ENCODE results near the gene HHIPL1.

Gene HHIPL1

GRCh38 chr14:99662846-99663245 is 17.9 kb downstream of the HHIPL1 start:
- no peak for DNase-seq

GRCh38 chr14:99663386-99664057 is 18.6 kb downstream of the HHIPL1 start:
- DNase-seq = no peak

GRCh38 chr14:99664058-99664936 is 19.4 kb downstream of the HHIPL1 start:
- DNase-seq = no peak

- no peak for DNase-seq
Measured at GRCh38 chr14:99664937-99665273, 20.0 kb downstream of the HHIPL1 start.

GRCh38 chr14:99666533-99666932 is 21.6 kb downstream of the HHIPL1 start:
- DNase-seq = no peak

GRCh38 chr14:99667045-99667444 is 22.1 kb downstream of the HHIPL1 start:
- DNase-seq = no peak

- DNase-seq = no peak
Measured at GRCh38 chr14:99667821-99668220, 22.9 kb downstream of the HHIPL1 start.

- DNase-seq = no peak
Measured at GRCh38 chr14:99668307-99669295, 23.7 kb downstream of the HHIPL1 start.

GRCh38 chr14:99670361-99671234 is 25.7 kb downstream of the HHIPL1 start:
- DNase-seq = no peak

- no peak for DNase-seq
Measured at GRCh38 chr14:99671235-99672224, 26.6 kb downstream of the HHIPL1 start.

GRCh38 chr14:99672506-99673304 is 27.8 kb downstream of the HHIPL1 start:
- no peak for DNase-seq

- DNase-seq = no peak
Measured at GRCh38 chr14:99673305-99674063, 28.6 kb downstream of the HHIPL1 start.

GRCh38 chr14:99674064-99674650 is 29.2 kb downstream of the HHIPL1 start:
- DNase-seq = no peak

GRCh38 chr14:99674776-99675381 is 29.9 kb downstream of the HHIPL1 start:
- no peak for DNase-seq

- DNase-seq = no peak
Measured at GRCh38 chr14:99675382-99675835, 30.5 kb downstream of the HHIPL1 start.

- no peak for DNase-seq
Measured at GRCh38 chr14:99675951-99676350, 31.0 kb downstream of the HHIPL1 start.

GRCh38 chr14:99676657-99677056 is 31.7 kb downstream of the HHIPL1 start:
- no peak for DNase-seq
